ENCODE measurements around the gene PALS1. TPM values are rescaled to one million over a fixed set of nuclear protein-coding genes. Genes with fewer than 3 reads are reported as not detected.
A peak's percentile ranks its signal among the peaks of the same experiment; 100 is the strongest.
"Not testable (repeated sequence)": the region's sequence is repeated elsewhere in the genome, so short reads cannot be mapped to it uniquely, and the experiment has no call there.

Gene PALS1
- polyA plus RNA-seq, 1 donor = 13.0 TPM

DNA sequence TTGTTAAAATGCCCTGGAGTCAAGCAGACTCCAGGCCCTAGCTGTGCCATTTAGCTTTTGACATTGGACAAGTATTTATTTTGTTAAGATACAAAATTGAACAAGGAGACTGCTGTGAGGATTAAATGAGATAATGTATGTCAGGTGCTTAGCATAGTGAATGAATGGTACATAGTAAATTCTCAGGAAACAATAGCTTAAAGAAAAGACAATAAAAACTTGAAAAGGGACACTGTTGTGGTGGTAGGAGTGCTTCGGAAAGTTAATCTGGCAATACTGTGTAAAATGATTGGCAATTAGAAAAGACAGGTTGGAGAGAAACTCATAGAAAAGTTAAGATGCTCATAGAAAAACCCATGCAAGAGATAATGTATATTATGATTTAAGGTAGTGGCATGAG, 19.7 kb downstream of the PALS1 start:
- no peak for DNase-seq

DNA sequence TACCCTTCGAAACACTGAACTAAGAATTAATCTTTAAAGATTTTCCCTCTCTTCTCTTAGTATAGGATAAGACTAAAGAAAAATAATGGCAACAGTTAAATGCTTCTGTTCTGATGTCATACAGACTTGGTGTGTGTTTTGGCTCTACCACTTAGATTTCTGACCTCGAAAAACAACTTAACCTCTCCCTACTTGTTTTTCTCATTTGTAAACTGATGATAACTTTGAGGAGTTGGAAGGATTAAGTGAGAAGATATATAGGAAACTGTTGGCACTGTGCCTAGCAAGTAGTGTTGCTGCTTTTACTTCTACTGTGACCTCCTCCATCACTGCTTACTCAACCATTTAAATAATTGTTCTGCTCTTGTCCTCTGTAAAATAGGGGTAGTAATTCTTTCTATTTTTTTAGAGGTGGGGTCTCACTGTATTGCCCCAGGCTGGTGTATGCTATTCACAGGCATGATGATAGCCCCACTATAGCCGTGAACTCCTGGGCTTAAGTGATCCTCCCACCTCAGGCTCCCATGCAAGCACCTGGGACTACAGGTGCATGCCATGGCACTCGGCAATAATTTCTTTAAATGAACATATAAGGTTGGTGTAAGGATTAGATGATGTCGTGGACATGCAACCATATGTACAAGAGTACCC, 22.4 kb downstream of the PALS1 start:
- no peak for DNase-seq

DNA sequence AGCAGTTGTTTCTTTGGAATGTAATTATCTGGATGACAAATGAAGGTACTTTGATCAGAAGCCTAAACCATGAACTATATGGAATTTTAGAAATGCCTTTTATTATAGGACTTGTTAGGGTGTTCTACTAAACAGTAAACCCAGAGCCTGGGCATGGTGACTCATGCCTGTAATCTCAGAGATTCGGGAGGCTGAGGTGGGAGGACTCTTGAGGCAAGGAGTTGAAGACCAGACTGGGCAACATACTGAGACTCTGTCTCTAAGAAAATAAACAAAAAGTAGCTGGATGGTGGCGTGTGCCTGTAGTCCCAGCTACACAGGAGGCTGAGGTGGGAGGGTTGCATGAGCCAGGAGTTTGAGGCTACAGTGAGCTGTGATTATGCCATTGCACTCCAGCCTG, 23.9 kb downstream of the PALS1 start:
- no peak for DNase-seq

DNA sequence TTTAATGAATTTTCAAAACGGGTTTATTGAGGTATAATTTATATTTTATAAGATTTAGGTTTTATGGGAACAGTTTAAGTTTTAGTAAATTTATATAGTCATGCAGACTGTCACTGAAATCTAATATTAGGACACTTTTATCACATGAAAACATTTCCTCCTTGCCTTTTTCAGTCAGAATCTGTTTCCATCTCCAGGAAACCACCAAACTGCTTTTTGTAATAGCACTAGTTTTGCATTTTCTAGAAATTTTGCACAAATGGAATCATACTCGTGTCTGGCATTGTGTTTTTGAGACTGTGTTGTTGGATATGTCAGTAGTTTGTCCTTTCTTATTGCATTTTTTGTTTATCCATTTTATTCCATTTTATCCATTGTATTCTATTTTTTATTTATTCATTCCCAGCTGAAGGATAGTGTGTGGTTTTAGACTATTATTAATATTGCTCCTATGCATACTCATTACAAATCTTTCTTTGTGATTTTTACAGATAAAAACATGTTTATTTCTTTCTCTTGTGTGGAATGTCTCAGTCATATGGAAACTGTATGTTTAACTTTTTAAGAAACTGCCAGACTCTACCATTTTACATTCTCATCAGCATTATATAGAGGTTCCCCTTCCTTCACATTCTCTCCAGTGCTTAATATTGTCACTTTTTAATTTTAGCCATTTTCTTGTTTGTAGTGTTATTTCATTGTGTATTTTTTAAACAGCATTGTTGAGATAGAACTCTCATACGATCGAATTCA, 26.5 kb downstream of the PALS1 start:
- no peak for DNase-seq

DNA sequence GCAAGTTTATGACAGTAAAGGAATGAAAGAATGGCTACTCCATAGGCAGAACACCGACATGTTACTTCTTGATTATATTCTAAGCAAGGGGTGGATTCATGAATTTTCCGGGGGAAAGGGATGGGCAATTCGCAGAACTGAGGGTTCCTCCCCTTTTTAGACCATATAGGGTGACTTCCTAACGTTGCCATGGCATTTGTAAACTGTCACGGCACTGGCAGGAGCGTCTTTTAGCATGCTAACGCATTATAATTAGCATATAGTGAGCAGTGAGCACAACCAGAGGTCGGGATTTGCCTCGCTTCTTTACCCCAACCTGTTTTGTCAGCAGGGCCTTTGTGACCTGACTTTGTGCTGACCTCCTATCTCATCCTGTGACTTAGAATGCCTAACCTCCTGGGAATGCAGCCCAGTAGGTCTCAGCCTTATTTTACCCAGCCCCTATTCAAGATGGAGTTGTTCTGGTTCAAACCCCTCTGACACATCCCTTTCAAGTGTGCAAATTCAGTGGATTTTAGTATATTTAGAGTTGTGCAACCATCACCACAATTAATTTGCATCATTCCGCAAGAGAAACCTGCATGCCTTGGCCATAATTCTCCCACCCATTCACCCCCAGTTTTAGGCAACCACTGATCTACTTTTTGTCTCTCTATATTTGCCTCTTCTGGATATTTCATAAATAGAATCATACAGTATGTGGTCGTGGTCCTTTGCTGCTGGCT, 27.4 kb downstream of the PALS1 start:
- DNase-seq = no peak

DNA sequence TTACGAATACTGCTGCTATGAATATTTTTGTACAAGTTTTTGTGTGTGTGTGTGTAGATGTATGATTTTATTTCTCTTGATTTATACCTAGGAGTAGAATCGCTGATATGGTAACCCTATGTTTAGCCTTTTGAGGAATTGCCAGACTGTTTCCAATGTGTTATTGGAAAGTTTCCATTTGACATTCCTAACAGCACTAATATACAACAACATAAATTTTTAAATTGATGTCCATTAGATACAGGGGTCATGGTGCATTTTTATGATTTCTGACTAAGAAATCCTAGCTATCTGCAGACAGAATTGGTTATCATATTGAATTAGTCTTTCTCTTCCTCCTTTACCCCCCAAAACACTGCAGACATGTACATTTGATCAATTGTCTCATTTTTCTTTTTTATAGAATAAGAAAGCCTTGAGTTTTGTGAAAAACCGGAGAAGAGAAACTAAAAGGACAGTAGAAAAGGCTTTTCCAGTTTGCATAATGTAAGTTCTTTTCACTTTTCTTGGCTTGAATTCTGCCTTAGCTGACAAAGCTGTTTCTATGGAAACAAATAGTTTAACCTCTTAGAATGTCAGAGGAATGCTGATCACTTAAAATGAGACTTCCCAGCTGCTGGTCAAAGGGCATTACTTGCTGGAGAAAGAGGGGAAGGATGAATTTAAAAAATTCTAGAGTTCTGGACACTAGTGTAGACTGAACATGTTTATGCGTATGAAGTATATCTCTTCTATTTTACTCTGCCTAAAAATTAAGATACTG, 28.2 kb downstream of the PALS1 start:
- peak; percentile 38 for DNase-seq

DNA sequence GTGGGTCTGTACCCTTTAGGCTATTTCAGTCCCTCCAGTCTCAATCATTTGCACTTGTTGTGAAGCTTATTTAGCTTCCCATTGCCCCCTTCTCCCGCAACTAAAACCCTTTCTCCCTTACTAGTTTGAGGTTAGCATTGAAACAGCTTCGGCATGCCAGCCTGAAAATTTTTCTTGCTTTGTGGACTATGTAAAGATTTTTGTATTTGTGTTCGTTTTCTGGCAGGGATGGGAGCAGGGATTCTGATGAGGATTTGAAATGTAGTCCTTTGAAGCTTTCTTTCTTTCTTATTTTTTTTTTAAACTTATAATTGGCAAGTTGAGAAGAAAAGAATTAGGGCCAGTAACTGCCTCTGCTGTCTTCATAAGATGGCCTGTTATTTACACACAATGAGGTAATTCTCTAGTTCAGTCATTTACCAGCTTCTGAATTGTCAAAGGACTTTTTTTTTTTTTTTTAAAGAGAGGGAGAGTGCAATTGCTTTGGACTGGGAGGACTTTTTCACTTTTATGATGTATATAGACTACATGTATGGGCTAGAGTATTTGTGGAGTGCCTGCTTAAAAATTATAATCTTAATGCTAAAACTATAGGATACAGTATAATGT, 29.0 kb downstream of the PALS1 start:
- no peak for DNase-seq

DNA sequence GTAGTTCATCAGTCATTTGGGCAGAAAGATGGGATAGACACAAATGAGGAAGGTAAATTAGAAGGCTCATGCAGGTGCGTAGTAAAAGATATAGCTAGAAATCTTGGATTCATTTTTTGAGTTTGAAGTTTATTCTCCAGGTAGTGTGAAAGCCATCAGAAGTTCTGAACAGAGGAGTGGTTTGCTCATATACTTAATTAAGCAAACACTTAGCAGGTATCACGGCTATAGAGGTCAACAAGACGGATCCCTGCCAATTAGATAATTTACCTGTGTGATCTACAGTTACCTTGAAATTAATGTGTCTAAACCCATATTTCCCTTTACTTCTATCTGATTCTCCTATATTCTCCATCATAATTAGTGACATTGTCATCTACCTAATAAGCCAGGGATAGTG, 29.7 kb downstream of the PALS1 start:
- DNase-seq = no peak

DNA sequence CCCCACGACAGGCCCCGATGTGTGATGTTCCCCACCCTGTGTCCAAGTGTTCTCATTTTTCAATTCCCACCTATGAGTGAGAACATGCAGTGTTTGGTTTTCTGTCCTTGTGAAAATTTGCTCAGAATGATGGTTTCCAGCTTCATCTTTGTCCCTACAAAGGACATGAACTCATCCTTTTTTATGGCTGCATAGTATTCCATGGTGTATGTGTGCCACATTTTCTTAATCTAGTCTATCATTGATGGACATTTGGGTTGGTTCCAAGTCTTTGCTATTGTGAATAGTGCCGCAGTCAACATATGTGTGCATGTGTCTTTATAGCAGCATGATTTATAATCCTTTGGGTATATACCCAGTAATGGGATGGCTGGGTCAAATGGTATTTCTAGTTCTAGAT, 32.0 kb downstream of the PALS1 start:
- DNase-seq = not testable (repeated sequence)

DNA sequence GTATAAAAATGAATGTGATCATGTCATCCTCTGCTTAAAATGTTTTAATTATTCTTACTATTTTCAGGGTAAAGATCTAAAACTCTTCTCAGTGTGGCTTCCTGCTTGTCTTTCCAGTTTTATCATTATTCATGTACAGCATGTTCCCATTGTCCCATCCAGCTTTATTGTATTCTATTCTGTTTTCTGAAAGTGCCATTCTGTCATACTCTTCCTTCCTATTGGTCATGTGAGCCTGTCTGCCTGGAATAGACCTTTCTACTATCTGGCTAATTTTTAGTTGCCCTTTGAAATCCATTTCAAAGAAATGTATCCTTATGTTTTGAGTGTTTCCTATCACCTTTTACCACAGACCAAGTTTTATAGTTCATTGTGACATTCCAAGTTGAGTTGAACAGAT, 34.9 kb downstream of the PALS1 start:
- no peak for DNase-seq

DNA sequence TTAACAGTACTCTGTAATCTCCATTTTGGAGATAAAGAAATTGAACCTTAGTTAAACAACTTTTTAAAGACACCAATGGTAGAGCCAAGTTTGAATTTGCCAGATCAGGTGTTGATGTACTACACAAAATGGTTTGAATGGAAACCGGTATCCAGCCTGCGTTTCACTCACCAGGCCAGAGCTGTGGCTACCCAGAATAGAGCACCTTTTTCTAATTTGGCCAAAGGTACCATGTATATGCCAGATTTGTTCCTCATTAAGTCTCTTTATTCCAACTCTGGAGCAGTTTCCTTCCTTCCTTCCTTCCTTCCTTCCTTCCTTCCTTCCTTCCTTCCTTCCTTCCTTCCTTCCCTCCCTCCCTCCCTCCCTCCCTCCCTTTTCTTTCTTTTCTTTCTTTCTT, 39.3 kb downstream of the PALS1 start:
- no peak for DNase-seq

DNA sequence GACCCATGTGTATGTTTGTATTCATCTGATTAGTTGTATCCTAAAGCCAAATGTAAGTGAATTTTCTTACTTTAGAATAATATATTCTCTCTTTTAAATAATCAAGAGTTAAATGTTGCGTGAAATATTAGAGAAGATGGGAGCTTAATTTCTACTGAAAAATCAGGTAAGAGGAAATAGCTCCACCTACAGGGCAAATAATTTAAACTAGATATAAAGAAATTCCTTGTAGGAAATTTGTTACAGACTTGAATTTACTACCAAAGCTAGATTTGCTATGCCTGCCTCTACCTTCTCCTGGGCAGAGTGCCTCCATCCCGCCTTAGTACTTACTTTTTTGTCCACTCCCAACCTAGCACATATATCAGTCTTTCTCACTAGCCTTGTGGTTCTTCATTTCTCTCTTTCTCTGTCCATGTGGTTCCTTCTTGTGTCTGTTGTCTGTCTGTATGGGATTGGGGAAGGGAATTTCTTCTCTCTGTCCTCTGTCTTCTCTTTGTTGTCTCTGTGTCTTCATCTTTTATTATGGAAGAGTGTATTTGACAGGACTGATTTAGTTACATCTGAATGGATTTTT, 44.7 kb downstream of the PALS1 start:
- DNase-seq = peak; percentile 29

Other genes with a start within 250 kb of the PALS1 start
- 0.39 TPM for gene GARIN2, start 52.0 kb upstream of the PALS1 start, polyA plus RNA-seq (ENCODE audit: insufficient read length)
- 68.2 TPM for gene ATP6V1D, start 118.4 kb downstream of the PALS1 start, polyA plus RNA-seq (ENCODE audit: insufficient read length)
- gene EIF2S1, start 118.9 kb downstream of the PALS1 start, polyA plus RNA-seq (ENCODE audit: insufficient read length) = 82.4 TPM
- gene PLEK2, start 170.7 kb downstream of the PALS1 start, polyA plus RNA-seq (ENCODE audit: insufficient read length) = 0.62 TPM
- 0.31 TPM for gene TMEM229B, start 247.3 kb downstream of the PALS1 start, polyA plus RNA-seq (ENCODE audit: insufficient read length)

Data from hindlimb muscle (tissue), 1 donor.